GM23248 (cell line): Measurements from ENCODE around the gene GABRG3. TPM values are rescaled to one million over a fixed set of nuclear protein-coding genes. Genes with fewer than 3 reads are reported as not detected.

Experiments used
- DNase-seq: peaks from one replicate; pipeline ENCODE4 v3.0.0-alpha.2; 2015
- H2AFZ ChIP-seq: fragments of 200-600 bp; sonication (generic); 2 replicates; pipeline ENCODE4 v1.6.1; 2016; ENCODE audit warnings: antibody characterized with exemption
- H3F3A ChIP-seq: fragments of 200-600 bp; sonication (generic); 2 replicates; pipeline ENCODE4 v1.6.1; 2016; ENCODE audit warnings: mild to moderate bottlenecking, antibody characterized with exemption, mixed run types; ENCODE audit not compliant: insufficient read depth
- H3K27ac ChIP-seq: fragments of 200-600 bp; sonication (generic); 2 replicates; pipeline ENCODE4 v1.5.1; 2016; ENCODE audit warnings: mild to moderate bottlenecking
- H3K27me3 ChIP-seq: fragments of 200-600 bp; sonication (generic); replicated peaks from 2 replicates; pipeline ENCODE4 v1.6.1; 2016; ENCODE audit warnings: mild to moderate bottlenecking; ENCODE audit not compliant: insufficient read depth
- H3K36me3 ChIP-seq: fragments of 200-600 bp; sonication (generic); 2 replicates; pipeline ENCODE4 v1.6.1; 2016; ENCODE audit warnings: low read depth, mild to moderate bottlenecking
- H3K4me1 ChIP-seq: fragments of 200-600 bp; sonication (generic); 2 replicates; pipeline ENCODE4 v1.6.1; 2016; ENCODE audit warnings: mild to moderate bottlenecking; ENCODE audit not compliant: insufficient read depth
- H3K4me2 ChIP-seq: fragments of 200-600 bp; sonication (generic); one replicate; pipeline ENCODE4 v1.6.1; 2016; ENCODE audit warnings: mild to moderate bottlenecking; ENCODE audit not compliant: unreplicated experiment
- H3K4me3 ChIP-seq: fragments of 200-600 bp; sonication (generic); 2 replicates; pipeline ENCODE4 v1.5.1; 2016; ENCODE audit warnings: mild to moderate bottlenecking
- H3K79me2 ChIP-seq: fragments of 200-600 bp; sonication (generic); 2 replicates; pipeline ENCODE4 v1.6.1; 2016; ENCODE audit warnings: mild to moderate bottlenecking; ENCODE audit not compliant: insufficient read depth
- H3K9ac ChIP-seq: fragments of 200-600 bp; sonication (generic); 2 replicates; pipeline ENCODE4 v1.6.1; 2016; ENCODE audit warnings: mild to moderate bottlenecking
- H3K9me2 ChIP-seq: fragments of 200-600 bp; sonication (generic); 2 replicates; pipeline ENCODE4 v1.6.1; 2016; ENCODE audit warnings: mixed run types, mild to moderate bottlenecking, moderate library complexity; ENCODE audit not compliant: insufficient read depth
- H3K9me3 ChIP-seq: fragments of 200-600 bp; sonication (generic); one replicate; pipeline ENCODE4 v1.6.1; 2017; ENCODE audit warnings: low read depth
- H4K20me1 ChIP-seq: fragments of 200-600 bp; sonication (generic); 2 replicates; pipeline ENCODE4 v1.6.0; 2016; ENCODE audit not compliant: insufficient read depth
- EZH2 ChIP-seq: fragments of 200-600 bp; sonication (generic); IDR thresholded peaks from 2 replicates; pipeline ENCODE4 v1.6.1; 2018; ENCODE audit warnings: antibody characterized with exemption, mild to moderate bottlenecking; ENCODE audit not compliant: insufficient read depth, poor library complexity, severe bottlenecking
- EZH2phosphoT487 ChIP-seq: fragments of 200-600 bp; sonication (generic); IDR thresholded peaks from 2 replicates; pipeline ENCODE4 v1.6.1; 2018; ENCODE audit warnings: antibody characterized with exemption, moderate library complexity, mild to moderate bottlenecking, low read depth; ENCODE audit not compliant: insufficient read depth
- WGBS, 2 experiments: methylation state at CpG; one replicate each; pipeline ENCODE4 v1.1.6; 2015 to 2017; ENCODE audit warnings: low lambda C conversion rate in 2 of 2, low coverage in 1 of 2; ENCODE audit errors: missing lambda C conversion rate in 2 of 2; 5-methylcytosine and 5-hydroxymethylcytosine counted together
- in situ Hi-C: fragments of 300-500 bp; cut with MboI; formaldehyde crosslinking; loops from 2 replicates; pipeline ENCODE4 v1.15.0; 2020
- polyA plus RNA-seq: library from polyadenylated mRNA; unstranded; fragments of >200 nt; fragmentation: Nextera tagmentation; extraction: Ambion mirVana; gene quantifications from 2 replicates; pipeline ENCODE4 v1.2.1, GENCODE V29; 2016
- total RNA-seq: library from RNA; depleted of rRNA; stranded (reverse); fragments of >200 nt; shearing (Covaris generic); gene quantifications from 2 replicates; pipeline ENCODE4 v1.2.3, GENCODE V29; 2014

Gene GABRG3
- total and polyA plus RNA-seq, 2 experiments from 2014 or later = not detected

- Histone ChIP-seq H3K79me2 (no peaks in the 10 kb centered on the region), H3K4me2 (no peak overlapping the region), H3F3A (no peaks in the 10 kb centered on the region), H3K27ac (no peak overlapping the region), H3K9ac (no peak overlapping the region), H4K20me1 (no peaks in the 10 kb centered on the region), H3K27me3 (no peaks in the 10 kb centered on the region), H3K9me3 (no peaks in the 10 kb centered on the region), H3K9me2 (no peaks in the 10 kb centered on the region), H3K4me1 (no peaks in the 10 kb centered on the region), H2AFZ (no peak overlapping the region), H3K4me3 (no peak overlapping the region), H3K36me3 (no peaks in the 10 kb centered on the region)
- in situ Hi-C loops = no loop called here
- 13 to 23% methylated on average over 5 of the region's 5 CpGs for WGBS, 2 experiments
- no peak for TF ChIP-seq EZH2
- no peak for TF ChIP-seq EZH2phosphoT487
- no peak for DNase-seq
Measured at GRCh38 chr15:26941489-26941888, 29.5 kb upstream of the GABRG3 start.

GRCh38 chr15:26943866-26944265 lies 27.1 kb upstream of the GABRG3 start:
- Histone ChIP-seq H3K9me2 (no peaks in the 10 kb centered on the region), H3K4me1 (no peaks in the 10 kb centered on the region), H3K9ac (no peak overlapping the region), H3K9me3 (no peaks in the 10 kb centered on the region), H2AFZ (no peak overlapping the region), H3K79me2 (no peaks in the 10 kb centered on the region), H3K27ac (no peak overlapping the region), H3K36me3 (no peaks in the 10 kb centered on the region), H3K27me3 (no peaks in the 10 kb centered on the region), H3K4me3 (no peak overlapping the region), H3F3A (no peaks in the 10 kb centered on the region), H4K20me1 (no peaks in the 10 kb centered on the region), H3K4me2 (no peak overlapping the region)
- TF ChIP-seq EZH2phosphoT487 = no peak
- no peak for TF ChIP-seq EZH2
- in situ Hi-C loops = no loop called here
- DNase-seq = no peak
- WGBS, 2 experiments = 36 to 37% methylated on average over 8 of the region's 8 CpGs

DNA sequence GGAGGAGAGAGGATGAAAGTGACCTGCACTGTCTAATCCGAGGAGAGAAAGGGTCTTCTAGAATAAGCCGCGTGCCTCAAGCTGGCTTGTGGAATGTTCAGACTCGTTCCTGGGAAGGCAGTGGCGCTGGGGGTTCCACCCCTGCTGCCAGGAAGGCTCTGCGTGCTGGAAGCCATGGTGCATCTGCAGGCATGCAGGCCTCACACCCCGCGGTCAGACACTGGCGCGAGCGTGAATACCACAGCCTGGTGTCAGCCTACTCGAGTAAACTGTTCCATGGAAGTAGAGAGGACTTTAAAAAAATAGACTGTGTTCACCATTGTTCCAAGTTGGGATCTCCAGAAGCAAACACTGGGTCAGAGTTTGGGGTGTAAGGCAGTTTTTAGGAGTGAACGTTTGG lies 25.9 kb upstream of the GABRG3 start:
- DNase-seq = no peak
- no peaks in the 10 kb centered on the region for H4K20me1 ChIP-seq
- H3K4me3 ChIP-seq = no peak overlapping the region
- H3F3A ChIP-seq = no peaks in the 10 kb centered on the region
- H3K9me2 ChIP-seq = no peaks in the 10 kb centered on the region
- TF ChIP-seq EZH2 (no peak), EZH2phosphoT487 (no peak)
- no peak overlapping the region for H3K27ac ChIP-seq
- no peaks in the 10 kb centered on the region for H3K27me3 ChIP-seq
- H3K36me3 ChIP-seq = no peaks in the 10 kb centered on the region
- WGBS, 2 experiments = 51 to 66% methylated on average over 13 of the region's 13 CpGs
- no peak overlapping the region for H3K9ac ChIP-seq
- H2AFZ ChIP-seq = no peak overlapping the region
- no peaks in the 10 kb centered on the region for H3K9me3 ChIP-seq
- H3K4me2 ChIP-seq = no peak overlapping the region
- in situ Hi-C loops = no loop called here
- H3K4me1 ChIP-seq = no peaks in the 10 kb centered on the region
- H3K79me2 ChIP-seq = no peaks in the 10 kb centered on the region

GRCh38 chr15:26950001-26950400 lies 21.0 kb upstream of the GABRG3 start:
- Histone ChIP-seq H3K9me2 (no peaks in the 10 kb centered on the region), H2AFZ (no peak overlapping the region), H3K27ac (no peak overlapping the region), H3F3A (no peaks in the 10 kb centered on the region), H3K4me1 (no peaks in the 10 kb centered on the region), H3K9ac (no peak overlapping the region), H3K36me3 (no peaks in the 10 kb centered on the region), H3K79me2 (no peaks in the 10 kb centered on the region), H3K4me2 (no peak overlapping the region), H3K27me3 (no peaks in the 10 kb centered on the region), H4K20me1 (no peaks in the 10 kb centered on the region), H3K9me3 (peaks cover under 1% of the 10 kb centered on the region), H3K4me3 (no peak overlapping the region)
- in situ Hi-C loops = no loop called here
- 4 to 6% methylated on average over 2 of the region's 2 CpGs for WGBS, 2 experiments
- DNase-seq = no peak
- TF ChIP-seq EZH2phosphoT487 = no peak
- no peak for TF ChIP-seq EZH2

GRCh38 chr15:26954403-26954802 lies 16.6 kb upstream of the GABRG3 start:
- 6 to 8% methylated on average over 2 of the region's 2 CpGs for WGBS, 2 experiments
- H3K4me3 ChIP-seq = no peak overlapping the region
- H3K27me3 ChIP-seq = no peaks in the 10 kb centered on the region
- H3K27ac ChIP-seq = no peak overlapping the region
- H3K4me1 ChIP-seq = no peaks in the 10 kb centered on the region
- no peaks in the 10 kb centered on the region for H3K9me2 ChIP-seq
- in situ Hi-C loops = no loop called here
- peaks cover 3% of the 10 kb centered on the region for H3K9me3 ChIP-seq
- no peaks in the 10 kb centered on the region for H3F3A ChIP-seq
- no peaks in the 10 kb centered on the region for H3K36me3 ChIP-seq
- no peak overlapping the region for H2AFZ ChIP-seq
- no peak for TF ChIP-seq EZH2phosphoT487
- TF ChIP-seq EZH2 = no peak
- H3K4me2 ChIP-seq = no peak overlapping the region
- H3K9ac ChIP-seq = no peak overlapping the region
- no peak for DNase-seq
- H4K20me1 ChIP-seq = no peaks in the 10 kb centered on the region
- H3K79me2 ChIP-seq = no peaks in the 10 kb centered on the region
